H54 (cell line): ENCODE results near the gene PRR15.

ENCODE experiments used
- DNase-seq: peaks from one replicate; pipeline ENCODE4 v3.0.0; 2011; ENCODE audit warnings: low spot score, mixed read lengths; ENCODE audit not compliant: insufficient read length
- FAIRE-seq: peaks from 3 replicates; lab custom pipeline; 2011; peaks lifted over from hg19 to GRCh38; lab: Jason Lieb, UNC
- POLR2A ChIP-seq: IDR thresholded peaks from 2 replicates; pipeline ENCODE4 v1.6.1; 2011; ENCODE audit warnings: low read depth, mild to moderate bottlenecking, low read length

PRR15 gene

GRCh38 chr7:29610086-29610485, 46.5 kb downstream of the PRR15 start:
- no peak for TF ChIP-seq POLR2A
- DNase-seq (no peak), FAIRE-seq (no peak)

GRCh38 chr7:29611941-29612544, 48.4 kb downstream of the PRR15 start:
- FAIRE-seq (no peak), DNase-seq (no peak)
- no peak for TF ChIP-seq POLR2A

GRCh38 chr7:29612596-29612995, 49.0 kb downstream of the PRR15 start:
- TF ChIP-seq POLR2A: no peak
- FAIRE-seq (no peak), DNase-seq (no peak)

- FAIRE-seq (no peak), DNase-seq (no peak)
- TF ChIP-seq POLR2A: no peak
Measured at GRCh38 chr7:29613100-29613499, 49.5 kb downstream of the PRR15 start.

GRCh38 chr7:29614229-29614628, 50.6 kb downstream of the PRR15 start:
- DNase-seq (no peak), FAIRE-seq (no peak)
- TF ChIP-seq POLR2A: no peak
